GM18873 (cell line): ENCODE results near the gene TP53INP2.
"Not testable (repeated sequence)": the region's sequence is repeated elsewhere in the genome, so short reads cannot be mapped to it uniquely, and the experiment has no call there.

Experiments used
- ATAC-seq: cut with Tn5 transposase; IDR thresholded peaks from one replicate; pipeline ENCODE4 v1.9.1; 2021; ENCODE audit warnings: mild to moderate bottlenecking, moderate library complexity, moderate number of reproducible peaks; ENCODE audit not compliant: unreplicated experiment, low FRiP score

TP53INP2 gene, protein sequence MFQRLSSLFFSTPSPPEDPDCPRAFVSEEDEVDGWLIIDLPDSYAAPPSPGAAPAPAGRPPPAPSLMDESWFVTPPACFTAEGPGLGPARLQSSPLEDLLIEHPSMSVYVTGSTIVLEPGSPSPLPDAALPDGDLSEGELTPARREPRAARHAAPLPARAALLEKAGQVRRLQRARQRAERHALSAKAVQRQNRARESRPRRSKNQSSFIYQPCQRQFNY

DNA sequence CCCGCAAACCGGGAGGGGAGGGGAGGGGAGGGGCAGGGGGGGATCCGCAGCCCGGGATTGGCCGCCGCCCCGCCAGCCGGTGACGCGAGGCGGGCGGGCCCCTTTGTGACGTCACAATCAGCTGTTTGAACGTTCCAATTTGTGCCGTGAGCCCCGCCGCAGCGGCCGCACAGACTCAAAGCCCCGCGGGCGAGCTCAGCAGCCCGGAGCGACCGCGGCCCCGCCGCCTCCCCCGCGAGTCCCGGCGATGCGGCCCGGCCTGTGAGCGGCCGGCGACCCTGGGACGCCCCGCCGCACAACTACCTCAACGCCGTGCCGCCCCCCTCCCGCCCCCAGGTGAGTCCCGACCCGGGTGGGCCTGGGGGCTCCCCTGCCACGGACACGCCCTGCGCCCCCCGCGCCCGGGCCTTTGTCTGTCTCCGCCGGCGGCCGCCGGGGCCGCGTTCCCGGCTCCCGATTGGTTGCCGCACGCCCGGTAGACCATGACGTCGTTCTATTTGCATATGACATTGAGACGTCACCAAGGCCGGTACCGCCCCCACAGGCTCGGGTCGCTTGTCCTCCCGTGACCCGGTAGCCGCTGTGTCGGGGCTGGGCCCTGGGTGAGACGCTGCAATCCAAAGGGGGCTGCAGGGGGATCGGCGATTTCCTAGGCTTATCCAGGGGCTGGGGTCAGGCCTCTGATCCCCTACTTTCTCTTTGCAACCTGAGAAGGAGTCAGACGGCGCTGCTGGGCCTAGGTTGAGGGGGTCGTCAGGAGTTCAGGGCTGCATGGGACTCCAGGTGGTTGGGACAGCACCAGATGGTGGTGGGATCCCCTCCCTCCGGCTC lies at the start of gene TP53INP2:
Gene TP53INP2 (plus strand): TSS at position 168 of the 831 bp plus-strand sequence. CDS start 4,396 bp downstream, outside the sequence.
- ATAC-seq: no peak

DNA sequence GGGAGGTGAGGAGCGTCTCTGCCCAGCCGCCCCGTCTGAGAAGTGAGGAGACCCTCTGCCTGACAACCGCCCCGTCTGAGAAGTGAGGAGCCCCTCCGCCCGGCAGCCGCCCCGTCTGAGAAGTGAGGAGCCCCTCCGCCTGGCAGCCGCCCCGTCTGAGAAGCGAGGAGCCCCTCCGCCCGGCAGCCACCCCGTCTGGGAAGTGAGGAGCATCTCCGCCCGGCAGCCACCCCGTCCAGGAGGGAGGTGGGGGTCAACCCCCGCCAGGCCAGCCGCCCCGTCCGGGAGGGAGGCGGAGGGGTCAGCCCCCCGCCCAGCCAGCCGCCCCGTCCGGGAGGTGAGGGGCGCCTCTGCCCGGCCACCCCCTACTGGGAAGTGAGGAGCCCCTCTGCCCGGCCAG lies 45.5 kb upstream of the TP53INP2 start:
- not testable (repeated sequence) for ATAC-seq

DNA sequence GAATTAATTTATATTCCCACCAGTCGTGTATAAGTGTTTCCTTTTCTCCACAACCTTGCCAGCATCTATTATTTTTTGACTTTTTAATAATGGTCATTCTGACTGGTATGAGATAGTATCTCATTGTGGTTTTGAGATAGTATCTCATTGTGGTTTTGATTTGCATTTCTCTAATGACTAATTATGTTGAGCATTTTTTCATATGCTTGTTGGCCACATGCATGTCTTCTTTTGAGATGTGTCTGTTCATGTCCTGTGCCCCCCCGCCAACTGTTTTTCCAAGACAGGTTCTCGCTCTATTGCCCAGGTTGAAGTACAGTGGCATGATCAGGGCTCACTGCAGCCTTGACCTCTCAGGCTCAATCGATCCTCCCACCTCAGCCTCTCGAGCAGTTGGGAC lies 42.3 kb upstream of the TP53INP2 start:
- ATAC-seq: not testable (repeated sequence)

DNA sequence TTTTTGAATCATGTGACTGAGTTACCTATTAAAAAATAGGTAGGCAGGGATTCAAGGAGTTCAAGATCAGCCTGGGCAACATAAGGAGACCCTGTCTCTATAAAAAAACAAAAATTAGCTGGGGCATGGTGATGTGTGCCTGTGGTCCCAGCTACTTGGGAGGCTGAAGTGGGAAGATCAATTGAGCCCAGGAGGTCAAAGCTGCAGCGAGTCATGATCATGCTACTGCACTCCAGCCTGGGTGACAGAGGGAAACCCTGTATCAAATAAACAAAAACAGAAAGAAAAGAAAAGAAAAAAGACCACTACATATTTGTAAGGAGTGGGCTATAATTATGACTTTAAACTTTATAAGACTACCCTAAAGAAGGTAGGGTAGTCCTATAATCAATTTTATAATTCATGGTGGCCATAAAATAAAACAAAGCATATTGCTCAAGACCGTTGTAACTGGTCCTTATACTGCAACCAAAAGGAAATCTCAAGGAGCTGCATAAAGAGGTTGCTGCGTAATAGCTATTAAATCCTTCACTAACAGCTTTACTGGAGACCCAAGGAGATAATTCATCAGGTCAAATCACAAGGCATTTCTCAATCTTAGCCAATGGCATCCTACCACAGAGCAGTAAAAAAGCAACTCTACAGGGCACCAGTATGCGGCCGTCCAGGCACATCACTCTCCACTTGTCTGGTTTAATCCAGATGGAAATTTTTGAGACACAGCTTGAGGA lies 40.8 kb upstream of the TP53INP2 start:
- ATAC-seq: no peak

DNA sequence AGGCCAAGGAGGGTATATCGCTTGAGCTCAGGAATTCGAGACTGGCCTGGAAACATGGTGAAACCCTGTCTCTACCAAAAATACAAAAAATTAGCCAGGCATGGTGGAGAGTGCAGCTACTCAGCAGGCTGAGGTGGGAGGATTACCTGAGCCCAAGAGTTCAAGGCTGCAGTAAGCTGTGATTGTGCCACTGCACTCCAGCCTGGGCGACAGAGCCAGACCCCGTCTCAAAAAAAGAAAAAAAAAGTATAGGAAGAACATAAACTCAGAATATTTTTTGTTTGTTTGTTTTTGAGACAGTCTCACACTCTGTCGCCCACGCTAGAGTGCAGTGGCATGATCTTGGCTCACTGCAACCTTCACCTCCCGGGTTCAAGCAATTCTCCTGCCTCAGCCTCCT lies 39.4 kb upstream of the TP53INP2 start:
- not testable (repeated sequence) for ATAC-seq

DNA sequence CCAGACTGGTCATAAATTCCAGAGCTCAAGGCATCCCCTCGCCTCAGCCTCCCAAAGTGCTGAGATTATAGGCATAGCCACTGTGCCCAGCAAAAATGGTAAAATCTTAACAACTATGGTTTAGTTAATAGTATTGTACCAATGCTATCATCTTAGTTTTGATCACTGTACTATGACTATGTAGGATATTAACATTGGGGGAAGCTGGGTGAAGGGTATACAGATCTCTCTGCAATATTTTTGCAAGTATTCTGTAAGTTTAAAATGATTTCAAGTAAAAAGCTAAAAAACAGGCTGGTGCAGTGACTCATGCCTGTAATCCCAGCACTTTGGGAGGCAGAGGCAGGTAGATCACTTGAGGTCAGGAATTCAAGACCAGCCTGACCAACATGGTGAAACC lies 35.0 kb upstream of the TP53INP2 start:
- no peak for ATAC-seq

DNA sequence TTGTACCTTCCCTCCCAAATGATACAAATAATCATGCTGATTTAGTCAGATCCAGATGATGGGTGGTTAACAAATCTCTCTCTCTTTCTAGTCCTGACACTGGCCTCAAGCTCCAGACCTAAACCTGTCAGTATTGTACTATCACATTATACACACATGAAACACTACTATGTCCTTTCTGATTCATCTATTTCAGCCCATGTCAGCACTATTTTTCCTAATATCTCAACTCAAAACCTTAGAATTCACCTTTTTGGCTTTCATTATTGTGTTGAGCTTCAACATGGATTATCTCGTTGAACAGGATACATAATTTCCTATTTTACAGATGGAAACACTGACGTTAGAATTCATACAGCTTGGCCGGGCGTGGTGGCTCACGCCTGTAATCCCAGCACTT lies 30.7 kb upstream of the TP53INP2 start:
- ATAC-seq: no peak

DNA sequence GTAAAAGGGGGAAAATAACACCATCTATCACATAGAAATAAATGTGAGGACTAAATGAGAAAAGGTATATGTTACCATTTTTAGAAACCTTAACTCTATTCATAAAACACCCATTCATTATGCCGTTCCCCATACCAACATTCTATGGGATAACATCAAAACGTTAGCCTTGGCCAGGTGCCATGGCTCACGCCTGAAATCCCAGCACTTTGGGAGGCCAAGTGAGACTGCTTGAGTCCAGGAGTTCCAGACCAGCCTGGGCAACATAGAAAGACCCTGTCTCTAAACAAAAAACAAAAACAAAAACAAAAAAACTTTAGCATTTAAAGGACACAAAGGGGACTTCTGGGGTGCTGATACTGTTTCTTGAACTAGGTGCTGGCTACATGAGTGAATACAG lies 28.6 kb upstream of the TP53INP2 start:
- no peak for ATAC-seq

DNA sequence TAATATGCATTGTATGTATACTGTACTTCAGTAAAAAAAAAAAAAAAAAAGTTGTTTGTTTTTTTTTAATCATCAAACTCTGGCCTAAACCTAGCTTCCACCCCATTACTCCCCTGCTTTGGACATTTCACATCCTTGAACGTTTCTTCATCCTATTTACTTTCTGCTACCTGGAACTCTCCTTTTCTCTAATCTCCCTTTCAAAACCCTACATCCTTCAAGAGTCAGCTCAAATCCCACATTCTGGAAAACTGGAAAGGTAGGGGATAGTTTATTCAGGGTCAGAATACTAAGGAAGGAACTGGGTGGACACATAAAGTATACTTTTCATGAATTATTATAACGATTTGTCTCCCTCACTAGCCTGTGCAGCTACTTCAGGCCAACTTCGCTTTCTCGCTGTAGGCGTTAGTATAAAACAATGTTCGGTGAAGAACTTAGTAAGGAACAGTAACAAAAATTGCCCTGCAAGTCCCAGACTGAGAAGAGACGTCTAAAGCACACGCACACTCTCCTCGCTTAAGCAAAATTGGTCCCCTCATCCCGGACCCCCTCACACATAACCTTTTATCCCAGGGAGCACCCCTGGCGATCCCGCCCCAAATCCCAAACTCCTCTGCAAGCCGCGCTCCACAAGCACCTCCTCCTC lies 28.0 kb upstream of the TP53INP2 start:
- ATAC-seq: no peak

DNA sequence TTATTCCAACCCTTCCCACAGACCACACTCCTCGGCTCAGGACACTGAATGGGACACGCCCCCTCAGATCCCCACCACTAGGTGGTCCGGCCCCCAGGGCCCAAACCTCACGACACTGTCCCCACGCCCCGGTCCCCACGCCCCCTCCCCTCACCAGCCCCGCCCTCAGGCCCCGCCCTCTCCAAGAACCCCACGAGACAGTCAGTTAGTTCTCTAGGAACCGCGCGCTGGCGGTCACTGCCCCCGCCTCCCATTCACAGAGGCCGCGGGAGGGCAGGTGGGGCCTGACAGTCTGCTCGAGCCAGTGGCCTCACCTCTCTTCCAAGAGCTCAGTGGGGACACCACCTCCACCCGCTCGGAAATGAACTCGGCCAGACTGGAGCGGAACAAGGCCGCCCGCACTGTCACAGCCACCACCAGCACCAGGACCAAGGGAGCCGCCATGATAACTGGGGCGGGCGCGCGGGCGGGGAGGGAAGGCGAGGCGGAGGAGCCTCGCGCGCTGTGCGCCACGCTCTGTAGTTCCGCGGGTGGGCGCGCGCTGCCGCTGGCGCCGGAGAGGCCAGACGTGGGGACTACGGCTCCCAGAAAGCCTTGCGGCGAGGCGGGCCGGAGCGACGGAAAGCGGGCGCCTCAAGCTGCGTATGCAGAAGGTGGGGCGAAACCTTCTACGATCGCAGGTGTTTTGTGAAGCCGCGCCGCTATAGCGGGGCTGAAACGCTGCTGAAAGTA lies 27.3 kb upstream of the TP53INP2 start, which contains the start of gene PIGU:
Gene PIGU (minus strand): TSS at position 451 of the 732 bp plus-strand sequence. CDS start 7 bp downstream, at position 444.
- ATAC-seq: peak; percentile 89

DNA sequence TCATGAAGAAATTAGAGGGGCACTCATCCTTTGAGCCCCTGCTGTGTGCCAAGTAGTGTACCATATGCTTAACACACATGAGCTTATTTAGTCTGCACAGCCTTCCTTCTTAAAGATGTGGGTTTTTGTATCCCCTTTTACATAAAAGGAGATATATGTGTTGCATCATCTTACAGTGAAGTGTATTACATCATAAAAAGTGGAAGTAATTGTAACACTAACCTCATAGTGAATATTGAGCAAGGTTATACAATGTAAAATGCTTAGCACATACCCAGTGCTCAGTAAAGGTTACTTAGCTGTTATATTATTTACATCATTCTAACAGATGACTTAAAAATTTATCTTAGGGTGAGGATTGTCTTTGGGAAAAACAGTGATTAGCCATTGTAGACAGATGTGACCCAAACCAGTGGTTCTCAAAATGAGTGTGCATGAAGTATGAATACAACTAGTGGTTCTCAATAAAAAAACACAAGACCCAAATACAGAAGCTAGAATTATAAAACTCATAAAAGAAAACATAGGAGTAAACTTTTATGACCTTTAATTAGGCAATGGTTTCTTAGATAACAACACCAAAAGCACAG lies 23.5 kb upstream of the TP53INP2 start:
- no peak for ATAC-seq

DNA sequence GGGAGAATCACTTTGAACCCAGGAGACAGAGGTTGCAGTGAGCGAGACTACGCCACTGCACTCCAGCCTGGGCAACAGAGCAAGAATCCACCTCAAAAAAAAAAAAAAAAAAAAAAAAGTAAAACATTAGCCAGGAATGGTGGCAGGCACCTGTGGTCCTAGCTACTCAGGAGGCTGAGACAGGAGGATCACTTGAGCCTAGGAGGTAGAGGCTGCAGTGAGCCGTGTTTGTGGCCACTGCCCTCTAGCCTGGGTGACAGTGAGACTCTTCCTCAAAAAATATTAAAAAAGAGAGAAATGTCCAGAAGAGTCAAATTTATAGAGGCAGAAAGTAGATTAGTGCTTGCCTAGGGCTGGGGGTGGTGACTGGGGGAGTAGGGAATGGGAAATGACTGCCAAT lies 20.5 kb upstream of the TP53INP2 start:
- ATAC-seq: no peak

DNA sequence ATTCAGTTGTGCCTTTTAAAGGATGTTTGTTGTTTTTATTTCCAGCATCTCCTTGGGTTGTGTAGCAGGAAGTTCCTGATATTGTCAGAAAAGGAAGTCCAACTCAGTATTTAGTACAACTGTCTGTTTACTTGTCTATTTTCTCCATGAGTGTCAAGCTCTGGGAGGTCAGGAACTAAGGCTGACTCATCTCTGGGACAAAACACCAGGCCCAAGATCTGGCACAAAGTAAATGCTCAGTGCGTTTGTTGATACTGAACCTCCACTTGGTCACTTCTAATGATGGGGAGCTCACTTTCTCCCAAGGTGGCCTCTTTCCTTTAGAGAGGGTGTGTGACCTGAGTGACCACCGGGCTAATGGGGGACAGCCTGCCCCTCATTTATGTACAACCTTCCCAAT lies 14.7 kb upstream of the TP53INP2 start:
- ATAC-seq: no peak

DNA sequence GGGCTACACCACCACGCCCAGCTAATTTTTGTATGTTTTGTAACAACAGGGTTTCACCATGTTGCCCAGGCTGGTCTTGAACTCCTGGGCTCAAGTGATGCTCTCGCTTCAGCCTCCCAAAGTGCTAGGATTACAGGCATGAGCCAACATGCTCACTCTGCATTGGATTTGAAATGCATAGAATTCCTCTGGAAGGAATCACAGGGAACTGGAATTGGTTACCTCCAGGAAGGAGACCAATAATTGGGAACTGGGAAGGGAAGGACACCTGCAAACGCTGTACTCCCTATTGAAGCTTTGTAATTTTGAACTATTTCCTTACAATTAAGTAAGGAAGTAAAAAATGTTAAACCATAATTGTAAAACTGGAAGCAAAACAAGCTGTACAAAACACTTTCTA lies 12.3 kb upstream of the TP53INP2 start:
- no peak for ATAC-seq

DNA sequence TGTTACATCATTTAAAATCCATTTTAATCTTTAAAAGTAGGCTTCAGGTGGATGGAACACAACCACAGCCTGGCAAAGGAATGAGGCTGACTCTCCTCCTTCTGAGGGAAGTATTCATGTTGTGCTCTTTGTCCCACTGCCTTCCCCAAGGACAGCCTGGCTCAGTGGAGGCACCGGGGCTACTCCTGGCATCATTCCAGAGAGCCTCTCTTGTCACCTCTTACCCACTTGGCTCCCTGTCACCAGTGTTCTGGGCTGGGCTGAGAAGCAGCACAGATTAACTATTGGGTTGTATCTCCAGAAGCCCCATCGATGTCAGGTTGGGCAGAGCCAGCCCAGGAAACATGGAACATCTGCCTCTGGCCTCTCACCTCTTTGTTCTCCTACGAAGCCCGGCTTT lies 10.7 kb upstream of the TP53INP2 start:
- no peak for ATAC-seq

DNA sequence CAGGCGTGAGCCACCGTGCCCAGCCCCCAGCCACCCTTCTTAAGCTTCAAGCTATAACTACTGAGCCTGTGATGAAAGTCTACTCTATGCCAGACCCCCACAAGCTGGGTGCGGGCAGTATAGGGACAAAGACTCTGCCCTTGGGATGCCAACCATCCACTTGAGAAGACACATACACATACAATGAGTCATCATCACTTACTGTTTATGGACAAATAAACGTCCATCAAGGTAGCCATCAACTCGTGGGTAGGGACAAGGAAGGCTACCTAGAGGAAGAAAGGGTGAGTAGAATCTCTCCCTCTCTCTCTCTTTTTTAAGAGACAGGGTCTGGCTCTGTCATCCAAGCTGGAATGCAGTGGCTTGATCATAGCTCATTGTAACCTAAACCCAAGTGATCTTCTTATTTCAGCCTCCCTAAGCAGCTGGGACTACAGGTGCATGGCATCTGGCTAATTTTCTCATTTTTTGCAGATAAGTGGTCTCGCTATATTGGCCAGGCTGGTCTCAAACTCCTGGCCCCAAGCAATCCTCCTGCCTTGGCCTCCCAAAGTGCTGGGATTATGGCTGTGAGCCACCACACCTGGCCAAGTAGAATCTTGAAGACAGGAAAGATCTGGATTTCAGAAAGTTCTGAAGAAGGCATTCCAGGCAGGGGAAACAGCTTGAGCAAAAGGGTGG lies 2.6 kb upstream of the TP53INP2 start:
- no peak for ATAC-seq

DNA sequence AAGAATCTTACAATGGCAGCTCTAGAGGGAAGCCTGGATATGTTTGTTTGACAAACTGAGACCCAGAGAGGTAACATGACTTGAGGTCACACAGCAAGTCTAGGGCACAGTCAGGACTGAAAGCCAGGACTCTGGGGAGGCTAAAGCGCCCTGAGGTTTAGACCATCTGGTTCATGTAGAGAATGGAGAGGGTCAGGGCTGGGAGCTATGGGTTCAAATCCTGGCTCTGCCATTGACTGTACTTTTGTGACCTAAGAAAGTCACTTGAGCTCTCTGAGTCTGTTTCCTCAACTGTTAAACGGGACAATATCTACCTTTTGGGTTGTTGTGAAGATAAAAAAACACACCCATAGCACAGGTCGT lies 1.1 kb upstream of the TP53INP2 start:
- ATAC-seq: no peak

DNA sequence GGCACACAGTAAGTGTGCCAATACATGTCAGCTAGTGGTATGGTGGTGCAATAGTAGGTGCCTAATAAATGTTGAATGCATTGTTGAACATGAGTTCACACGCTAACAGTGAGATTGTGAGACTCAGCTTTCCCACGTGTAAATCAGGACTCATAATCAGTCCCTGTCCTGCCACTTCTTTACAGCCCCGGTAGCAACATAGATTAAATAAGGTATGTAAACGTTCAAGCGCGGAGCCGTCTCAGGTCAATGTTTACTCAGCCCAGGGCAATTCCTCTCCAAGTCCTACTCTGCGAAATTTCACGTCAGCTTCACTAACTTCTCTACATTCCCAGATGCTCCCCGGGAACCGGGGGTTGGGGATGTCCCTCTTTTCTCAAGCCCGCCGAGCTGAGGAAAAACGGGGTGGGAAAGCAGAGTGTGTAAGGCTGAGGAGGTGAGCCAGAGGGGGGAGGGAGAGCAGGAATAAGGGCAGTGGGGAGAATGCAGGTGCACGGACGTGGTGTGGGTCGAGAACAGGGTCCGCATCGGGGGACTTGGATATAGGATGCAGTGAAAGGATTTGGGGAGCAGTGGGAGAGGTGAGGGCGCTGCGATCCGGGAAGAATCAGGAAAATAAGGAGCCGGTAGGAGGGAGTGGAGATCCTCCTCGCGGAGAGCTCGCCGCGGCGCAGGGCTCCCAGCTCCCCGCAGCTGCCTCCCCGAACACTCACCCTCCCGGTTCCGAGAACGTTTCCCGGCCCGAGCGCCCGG lies 544 bp upstream of the TP53INP2 start:
- ATAC-seq: no peak

DNA sequence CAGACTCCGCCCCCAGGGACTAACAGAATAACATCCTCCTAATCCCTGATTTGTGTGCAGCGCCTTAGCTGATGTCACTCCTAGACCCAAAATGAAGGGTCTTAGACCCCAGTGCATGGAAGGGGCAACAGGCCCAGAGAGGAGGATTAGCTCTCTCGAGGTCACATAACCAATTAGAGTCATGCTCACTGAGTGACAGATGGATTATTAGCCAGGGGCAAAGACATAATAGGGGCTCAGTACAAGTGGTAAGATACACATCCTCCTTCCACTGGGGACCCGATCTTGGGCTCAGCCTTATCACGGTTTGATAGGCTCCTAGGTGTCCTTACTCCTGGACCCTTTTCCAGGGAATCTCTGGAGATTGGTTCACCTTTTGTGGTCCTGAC lies 858 bp downstream of the TP53INP2 start:
- no peak for ATAC-seq
